DND-41 (cell line): ENCODE results near the gene SLC43A1.

Source experiments
- EZH2 ChIP-seq: IDR thresholded peaks from 3 replicates; pipeline ENCODE4 v1.6.1; 2012; ENCODE audit warnings: borderline replicate concordance, low read depth, mild to moderate bottlenecking, moderate library complexity, low read length, inconsistent platforms; ENCODE audit not compliant: severe bottlenecking
- TF ChIP-seq, protein P1 (sequence below): IDR thresholded peaks from 2 replicates; pipeline ENCODE4 v1.5.1; 2012; ENCODE audit warnings: borderline replicate concordance, low read length, moderate library complexity, mild to moderate bottlenecking; ENCODE audit not compliant: poor library complexity, severe bottlenecking; ENCODE audit errors: extremely low read depth

DNA sequence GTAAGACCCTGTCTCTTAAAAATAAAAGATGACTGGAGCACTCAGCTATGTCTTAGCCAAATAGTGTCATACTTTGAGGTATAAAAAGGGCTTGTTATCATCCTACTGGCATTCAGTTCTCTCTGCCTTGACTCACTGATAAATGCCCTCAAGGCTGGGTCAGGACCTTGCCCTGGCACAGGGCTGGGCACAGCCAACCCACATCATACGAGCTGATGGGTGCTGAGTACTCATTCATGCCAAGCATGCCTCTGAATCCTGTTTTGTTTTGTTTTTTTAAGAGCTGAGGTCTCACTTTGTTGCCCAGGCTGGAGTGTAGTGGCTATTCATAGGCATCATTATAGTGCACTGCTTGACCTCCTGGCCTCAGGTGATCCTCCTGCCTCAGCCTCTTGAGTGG, 23.8 kb upstream of the SLC43A1 start:
- TF ChIP-seq, protein P1, sequence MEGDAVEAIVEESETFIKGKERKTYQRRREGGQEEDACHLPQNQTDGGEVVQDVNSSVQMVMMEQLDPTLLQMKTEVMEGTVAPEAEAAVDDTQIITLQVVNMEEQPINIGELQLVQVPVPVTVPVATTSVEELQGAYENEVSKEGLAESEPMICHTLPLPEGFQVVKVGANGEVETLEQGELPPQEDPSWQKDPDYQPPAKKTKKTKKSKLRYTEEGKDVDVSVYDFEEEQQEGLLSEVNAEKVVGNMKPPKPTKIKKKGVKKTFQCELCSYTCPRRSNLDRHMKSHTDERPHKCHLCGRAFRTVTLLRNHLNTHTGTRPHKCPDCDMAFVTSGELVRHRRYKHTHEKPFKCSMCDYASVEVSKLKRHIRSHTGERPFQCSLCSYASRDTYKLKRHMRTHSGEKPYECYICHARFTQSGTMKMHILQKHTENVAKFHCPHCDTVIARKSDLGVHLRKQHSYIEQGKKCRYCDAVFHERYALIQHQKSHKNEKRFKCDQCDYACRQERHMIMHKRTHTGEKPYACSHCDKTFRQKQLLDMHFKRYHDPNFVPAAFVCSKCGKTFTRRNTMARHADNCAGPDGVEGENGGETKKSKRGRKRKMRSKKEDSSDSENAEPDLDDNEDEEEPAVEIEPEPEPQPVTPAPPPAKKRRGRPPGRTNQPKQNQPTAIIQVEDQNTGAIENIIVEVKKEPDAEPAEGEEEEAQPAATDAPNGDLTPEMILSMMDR: no peak
- TF ChIP-seq EZH2: no peak
